PC-3 (cell line): ENCODE data around the gene FBXL7.

Experiments used
- CTCF ChIP-seq: fragments of 300-600 bp; sonication (generic); conservative IDR thresholded peaks from 2 replicates; pipeline ENCODE4 v1.5.1; 2017; ENCODE audit warnings: antibody characterized with exemption, low read depth, mild to moderate bottlenecking, low read length
- EZH2 ChIP-seq: fragments of 300-600 bp; sonication (generic); IDR thresholded peaks from one replicate; pipeline ENCODE4 v1.6.1; 2017; ENCODE audit warnings: antibody characterized with exemption, mild to moderate bottlenecking, low read length; ENCODE audit not compliant: unreplicated experiment

- TF ChIP-seq CTCF (no peak), EZH2 (no peak)
Observed at GRCh38 chr5:15899481-15899880, 399.5 kb downstream of the FBXL7 start.
